ENCODE results near the gene SMC1B. TPM values are rescaled to one million over a fixed set of nuclear protein-coding genes. Genes with fewer than 3 reads are reported as not detected.
"Not testable (repeated sequence)": the region's sequence is repeated elsewhere in the genome, so short reads cannot be mapped to it uniquely, and the experiment has no call there.

Gene SMC1B
- total and polyA plus RNA-seq, 4 donors = 0.01 to 0.04 TPM; not detected in 2

- H3K27ac ChIP-seq (ENCODE audit: low read depth in 1 of 2, low read length in 1 of 2) = no peak overlapping the region
- H3K9me3 ChIP-seq (ENCODE audit: control insufficient read depth in 4 of 4, insufficient read depth in 3 of 4, low read length in 3 of 4) = no peaks in the 10 kb centered on the region
- H3K4me1 ChIP-seq (ENCODE audit: control insufficient read depth in 5 of 5, insufficient read depth in 5 of 5, low read length in 5 of 5) = peaks cover 0 to 4% (median 0%) of the 10 kb centered on the region in 5 donors
- no peak overlapping the region for H3K4me3 ChIP-seq
- no peak for TF ChIP-seq CTCF (IDR thresholded peaks at IDR 0.05; ENCODE audit: control extremely low read depth, extremely low read depth)
- no peaks in the 10 kb centered on the region for H3K27me3 ChIP-seq (ENCODE audit: control insufficient read depth in 3 of 3, insufficient read depth in 3 of 3, low read length in 2 of 3)
- 97 to 98% methylated on average over 19 of the region's 19 CpGs for WGBS, 2 donors
- no peak overlapping the region for H3K9ac ChIP-seq (ENCODE audit: insufficient read depth in 1 of 2, low read length in 2 of 2)
- no peak for ATAC-seq (ENCODE audit: insufficient read depth, low FRiP score)
- peaks cover 2 to 39% (median 33%) of the 10 kb centered on the region in 4 donors for H3K36me3 ChIP-seq (ENCODE audit: control insufficient read depth in 4 of 4, insufficient read depth in 4 of 4, low read length in 4 of 4)
- DNase-seq = no peak
Observed at GRCh38 chr22:45330548-45330947, 82.9 kb downstream of the SMC1B start.

- Histone ChIP-seq H3K27ac (ENCODE audit: low read depth in 1 of 2, low read length in 1 of 2) (peak overlapping the region in 1 of 2 donors; percentile 62), H3K27me3 (ENCODE audit: control insufficient read depth in 3 of 3, insufficient read depth in 3 of 3, low read length in 2 of 3) (no peaks in the 10 kb centered on the region), H3K9me3 (ENCODE audit: control insufficient read depth in 4 of 4, insufficient read depth in 3 of 4, low read length in 3 of 4) (no peaks in the 10 kb centered on the region), H3K36me3 (ENCODE audit: control insufficient read depth in 4 of 4, insufficient read depth in 4 of 4, low read length in 4 of 4) (peaks cover 2 to 35% (median 27%) of the 10 kb centered on the region in 4 donors), H3K9ac (ENCODE audit: insufficient read depth in 1 of 2, low read length in 2 of 2) (no peak overlapping the region), H3K4me1 (ENCODE audit: control insufficient read depth in 5 of 5, insufficient read depth in 5 of 5, low read length in 5 of 5) (peaks cover 0 to 4% (median 0%) of the 10 kb centered on the region in 5 donors), H3K4me3 (no peak overlapping the region)
- no peak for DNase-seq
- 67 to 78% methylated on average over 12 of the region's 12 CpGs for WGBS, 2 donors
- no peak for ATAC-seq (ENCODE audit: insufficient read depth, low FRiP score)
- no peak for TF ChIP-seq CTCF (IDR thresholded peaks at IDR 0.05; ENCODE audit: control extremely low read depth, extremely low read depth)
Observed at GRCh38 chr22:45329530-45329936, 83.9 kb downstream of the SMC1B start.

GRCh38 chr22:45328822-45329529, 84.4 kb downstream of the SMC1B start:
- no peak for DNase-seq
- H3K27me3 ChIP-seq (ENCODE audit: control insufficient read depth in 3 of 3, insufficient read depth in 3 of 3, low read length in 2 of 3) = no peaks in the 10 kb centered on the region
- H3K36me3 ChIP-seq (ENCODE audit: control insufficient read depth in 4 of 4, insufficient read depth in 4 of 4, low read length in 4 of 4) = peaks cover 2 to 37% (median 29%) of the 10 kb centered on the region in 4 donors
- WGBS, 2 donors = 58 to 61% methylated on average over 8 of the region's 8 CpGs
- H3K9me3 ChIP-seq (ENCODE audit: control insufficient read depth in 4 of 4, insufficient read depth in 3 of 4, low read length in 3 of 4) = no peaks in the 10 kb centered on the region
- H3K27ac ChIP-seq (ENCODE audit: low read depth in 1 of 2, low read length in 1 of 2) = peak overlapping the region in 1 of 2 donors; percentile 62
- no peak overlapping the region for H3K9ac ChIP-seq (ENCODE audit: insufficient read depth in 1 of 2, low read length in 2 of 2)
- ATAC-seq (ENCODE audit: insufficient read depth, low FRiP score) = no peak
- no peak for TF ChIP-seq CTCF (IDR thresholded peaks at IDR 0.05; ENCODE audit: control extremely low read depth, extremely low read depth)
- H3K4me1 ChIP-seq (ENCODE audit: control insufficient read depth in 5 of 5, insufficient read depth in 5 of 5, low read length in 5 of 5) = peaks cover 0 to 7% (median 0%) of the 10 kb centered on the region in 5 donors
- no peak overlapping the region for H3K4me3 ChIP-seq

- peaks cover 6 to 44% (median 36%) of the 10 kb centered on the region in 4 donors for H3K36me3 ChIP-seq (ENCODE audit: control insufficient read depth in 4 of 4, insufficient read depth in 4 of 4, low read length in 4 of 4)
- not testable (repeated sequence) for H3K9ac ChIP-seq (ENCODE audit: insufficient read depth in 1 of 2, low read length in 2 of 2); H3K4me1 ChIP-seq (ENCODE audit: control insufficient read depth in 5 of 5, insufficient read depth in 5 of 5, low read length in 5 of 5); ATAC-seq (ENCODE audit: insufficient read depth, low FRiP score); H3K27ac ChIP-seq (ENCODE audit: low read depth in 1 of 2, low read length in 1 of 2); H3K4me3 ChIP-seq; H3K9me3 ChIP-seq (ENCODE audit: control insufficient read depth in 4 of 4, insufficient read depth in 3 of 4, low read length in 3 of 4); DNase-seq; H3K27me3 ChIP-seq (ENCODE audit: control insufficient read depth in 3 of 3, insufficient read depth in 3 of 3, low read length in 2 of 3)
- 87 to 95% methylated on average over 7 of the region's 8 CpGs for WGBS, 2 donors
Observed at GRCh38 chr22:45328261-45328660, 85.1 kb downstream of the SMC1B start.

Data from lung (tissue), 12 donors.